Urinary bladder (tissue), 4 donors: ENCODE data around the gene GSTP1. TPM values are rescaled to one million over a fixed set of nuclear protein-coding genes. Genes with fewer than 3 reads are reported as not detected.

Source experiments
- DNase-seq: peaks from one replicate; pipeline ENCODE4 v3.0.0-alpha.2; 2015; ENCODE audit errors: extremely low spot score
- H3K27ac ChIP-seq: one replicate; pipeline ENCODE4 v1.5.1; 2013; ENCODE audit warnings: low read depth, mild to moderate bottlenecking, moderate library complexity
- H3K36me3 ChIP-seq: one replicate; pipeline ENCODE4 v1.6.1; 2013; ENCODE audit warnings: mild to moderate bottlenecking, moderate library complexity; ENCODE audit not compliant: insufficient read depth
- H3K4me1 ChIP-seq: one replicate; pipeline ENCODE4 v1.6.1; 2013; ENCODE audit warnings: mild to moderate bottlenecking, moderate library complexity; ENCODE audit not compliant: insufficient read depth
- H3K4me3 ChIP-seq: one replicate; pipeline ENCODE4 v1.5.1; 2013; ENCODE audit warnings: low read depth, low read length
- WGBS: extraction: QIAGEN DNeasy Blood & Tissue Kit; methylation state at CpG from one replicate; pipeline ENCODE4 v1.1.7; 2013; 5-methylcytosine and 5-hydroxymethylcytosine counted together
- polyA plus RNA-seq: library from polyadenylated mRNA; stranded (reverse); fragments of 200-250 nt; gene quantifications from one replicate; pipeline ENCODE4 v1.2.3, GENCODE V29; 2013
- total RNA-seq: library from RNA; depleted of rRNA; stranded (reverse); fragments of >200 nt; gene quantifications from one replicate; pipeline ENCODE4 v1.2.3, GENCODE V29; 2014
- donor health status: healthy with polysubstance abuse.
- donor health status: healthy.

The GSTP1 gene
- total and polyA plus RNA-seq, 2 donors, result 299 to 679 TPM

GRCh38 chr11:67608486-67608885 lies 24.9 kb downstream of the GSTP1 start:
- H3K36me3 ChIP-seq, result no peaks in the 10 kb centered on the region
- no peak overlapping the region for H3K27ac ChIP-seq
- no peak for DNase-seq
- no peaks in the 10 kb centered on the region for H3K4me1 ChIP-seq
- 96% methylated on average over 8 of the region's 8 CpGs for WGBS
- no peak overlapping the region for H3K4me3 ChIP-seq

GRCh38 chr11:67609316-67609715 lies 25.7 kb downstream of the GSTP1 start:
- WGBS, result 91% methylated on average over 10 of the region's 10 CpGs
- H3K36me3 ChIP-seq, result no peaks in the 10 kb centered on the region
- no peak overlapping the region for H3K27ac ChIP-seq

GRCh38 chr11:67610302-67610868 lies 26.8 kb downstream of the GSTP1 start:
- DNase-seq, result no peak
- no peak overlapping the region for H3K4me3 ChIP-seq
- H3K36me3 ChIP-seq, result no peaks in the 10 kb centered on the region
- no peaks in the 10 kb centered on the region for H3K4me1 ChIP-seq
- WGBS, result 89% methylated on average over 15 of the region's 15 CpGs
- H3K27ac ChIP-seq, result no peak overlapping the region

More at GRCh38 chr11:67609316-67609715, 25.7 kb downstream of the GSTP1 start:
- no peak overlapping the region for H3K4me3 ChIP-seq
- no peaks in the 10 kb centered on the region for H3K4me1 ChIP-seq
- no peak for DNase-seq

GRCh38 chr11:67611165-67611564 lies 27.6 kb downstream of the GSTP1 start:
- no peaks in the 10 kb centered on the region for H3K36me3 ChIP-seq
- WGBS, result 88% methylated on average over 14 of the region's 14 CpGs
- DNase-seq, result no peak
- H3K4me3 ChIP-seq, result no peak overlapping the region
- no peak overlapping the region for H3K27ac ChIP-seq
- no peaks in the 10 kb centered on the region for H3K4me1 ChIP-seq

GRCh38 chr11:67611704-67612587 lies 28.3 kb downstream of the GSTP1 start:
- H3K27ac ChIP-seq, result no peak overlapping the region
- 88% methylated on average over 37 of the region's 37 CpGs for WGBS

GRCh38 chr11:67612751-67613150 lies 29.1 kb downstream of the GSTP1 start:
- no peak overlapping the region for H3K27ac ChIP-seq
- no peak overlapping the region for H3K4me3 ChIP-seq
- no peaks in the 10 kb centered on the region for H3K36me3 ChIP-seq
- 88% methylated on average over 13 of the region's 13 CpGs for WGBS
- DNase-seq, result no peak
- no peaks in the 10 kb centered on the region for H3K4me1 ChIP-seq

More at GRCh38 chr11:67611704-67612587, 28.3 kb downstream of the GSTP1 start:
- Histone ChIP-seq H3K4me3 (no peak overlapping the region), H3K4me1 (no peaks in the 10 kb centered on the region), H3K36me3 (no peaks in the 10 kb centered on the region)
- DNase-seq, result no peak

- 84% methylated on average over 17 of the region's 17 CpGs for WGBS
- H3K4me1 ChIP-seq, result no peaks in the 10 kb centered on the region
- H3K27ac ChIP-seq, result no peak overlapping the region
- no peaks in the 10 kb centered on the region for H3K36me3 ChIP-seq
- no peak for DNase-seq
- no peak overlapping the region for H3K4me3 ChIP-seq
Measured at GRCh38 chr11:67613313-67613959, 29.8 kb downstream of the GSTP1 start.

GRCh38 chr11:67613960-67614715 lies 30.5 kb downstream of the GSTP1 start:
- H3K4me1 ChIP-seq, result no peaks in the 10 kb centered on the region
- WGBS, result 10% methylated on average over 23 of the region's 23 CpGs
- DNase-seq, result no peak
- H3K27ac ChIP-seq, result no peak overlapping the region
- H3K36me3 ChIP-seq, result no peaks in the 10 kb centered on the region
- peak overlapping the region; percentile 6 for H3K4me3 ChIP-seq

GRCh38 chr11:67614730-67615714 lies 31.4 kb downstream of the GSTP1 start:
- no peak overlapping the region for H3K4me3 ChIP-seq
- WGBS, result 79% methylated on average over 18 of the region's 18 CpGs
- no peaks in the 10 kb centered on the region for H3K36me3 ChIP-seq
- no peak overlapping the region for H3K27ac ChIP-seq
- no peak for DNase-seq
- no peaks in the 10 kb centered on the region for H3K4me1 ChIP-seq

- 21% methylated on average over 34 of the region's 34 CpGs for WGBS
- DNase-seq, result no peak
- no peak overlapping the region for H3K4me3 ChIP-seq
- H3K4me1 ChIP-seq, result no peaks in the 10 kb centered on the region
- no peak overlapping the region for H3K27ac ChIP-seq
- H3K36me3 ChIP-seq, result no peaks in the 10 kb centered on the region
Measured at GRCh38 chr11:67615728-67616430, 32.3 kb downstream of the GSTP1 start.

GRCh38 chr11:67616431-67617242 lies 33.0 kb downstream of the GSTP1 start:
- WGBS, result 29% methylated on average over 11 of the region's 11 CpGs
- Histone ChIP-seq H3K36me3 (no peaks in the 10 kb centered on the region), H3K4me3 (no peak overlapping the region), H3K27ac (no peak overlapping the region), H3K4me1 (no peaks in the 10 kb centered on the region)
- DNase-seq, result no peak
